Upper lobe of left lung (tissue), 4 donors: ENCODE measurements around the gene SCCPDH.

Source experiments
- EP300 ChIP-seq, 4 donors: sonication (generic); formaldehyde crosslinking; IDR thresholded peaks; one replicate each; pipeline ENCODE4 v1.5.1; 2017; ENCODE audit warnings: antibody characterized with exemption in 4 of 4, control low read depth in 2 of 4
- TF ChIP-seq, protein P1 (sequence below), 6 experiments: fragments of 450-650 bp in 4 of 6; fragments of 200-600 bp in 2 of 6; sonication (generic) in 2 of 6; IDR thresholded peaks; one replicate each; pipeline ENCODE4 v1.5.1; 2016 to 2019; ENCODE audit warnings: antibody characterized with exemption in 6 of 6

DNA sequence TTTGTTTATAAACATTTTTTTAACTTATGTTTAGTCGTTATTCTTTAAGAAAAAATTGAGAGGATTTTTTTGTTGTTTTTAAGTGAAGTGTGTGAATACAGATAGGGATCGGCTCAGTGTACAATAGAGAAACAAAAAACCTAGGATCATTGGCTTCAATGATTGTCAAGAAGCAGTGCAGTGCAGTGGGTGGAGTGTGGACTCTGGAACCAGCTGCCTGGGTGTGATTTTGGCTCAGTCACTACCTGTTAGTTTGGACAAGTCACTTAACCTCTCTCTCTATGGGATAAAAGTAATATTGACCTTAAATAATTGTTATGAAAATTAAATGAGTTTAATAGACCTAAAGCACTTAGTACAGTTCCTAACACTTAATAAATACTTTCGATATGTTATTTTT is 41.3 kb downstream of the SCCPDH start:
- TF ChIP-seq EP300 (IDR thresholded peaks at IDR 0.05) = no peak
- TF ChIP-seq, protein P1, sequence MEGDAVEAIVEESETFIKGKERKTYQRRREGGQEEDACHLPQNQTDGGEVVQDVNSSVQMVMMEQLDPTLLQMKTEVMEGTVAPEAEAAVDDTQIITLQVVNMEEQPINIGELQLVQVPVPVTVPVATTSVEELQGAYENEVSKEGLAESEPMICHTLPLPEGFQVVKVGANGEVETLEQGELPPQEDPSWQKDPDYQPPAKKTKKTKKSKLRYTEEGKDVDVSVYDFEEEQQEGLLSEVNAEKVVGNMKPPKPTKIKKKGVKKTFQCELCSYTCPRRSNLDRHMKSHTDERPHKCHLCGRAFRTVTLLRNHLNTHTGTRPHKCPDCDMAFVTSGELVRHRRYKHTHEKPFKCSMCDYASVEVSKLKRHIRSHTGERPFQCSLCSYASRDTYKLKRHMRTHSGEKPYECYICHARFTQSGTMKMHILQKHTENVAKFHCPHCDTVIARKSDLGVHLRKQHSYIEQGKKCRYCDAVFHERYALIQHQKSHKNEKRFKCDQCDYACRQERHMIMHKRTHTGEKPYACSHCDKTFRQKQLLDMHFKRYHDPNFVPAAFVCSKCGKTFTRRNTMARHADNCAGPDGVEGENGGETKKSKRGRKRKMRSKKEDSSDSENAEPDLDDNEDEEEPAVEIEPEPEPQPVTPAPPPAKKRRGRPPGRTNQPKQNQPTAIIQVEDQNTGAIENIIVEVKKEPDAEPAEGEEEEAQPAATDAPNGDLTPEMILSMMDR (IDR thresholded peaks at IDR 0.05) = no peak
